ENCODE data around the gene ULBP2.

The ULBP2 gene

GRCh38 chr6:149897015-149897697 is 44.7 kb upstream of the ULBP2 start:
- H3K27ac ChIP-seq (ENCODE audit: low read length): no peak overlapping the region
- peak overlapping the region; percentile 46; the same call in 1 of the 2 replicates for H2AFZ ChIP-seq (ENCODE audit: low read depth, low read length)
- no peaks in the 10 kb centered on the region for H3K27me3 ChIP-seq (ENCODE audit: low read depth, low read length)
- peak overlapping the region; percentile 40; the same call in 1 of the 2 replicates for H3K4me3 ChIP-seq (ENCODE audit: low read length)
- TF ChIP-seq EZH2phosphoT487 (IDR thresholded peaks at IDR 0.05; ENCODE audit: low read depth): no peak
- no peak for TF ChIP-seq CTCF (IDR thresholded peaks at IDR 0.05; ENCODE audit: low read depth, low read length)
- H3K9ac ChIP-seq (ENCODE audit: low read length): no peak overlapping the region
- no peaks in the 10 kb centered on the region for H3K4me1 ChIP-seq (ENCODE audit: low read length)
- no peaks in the 10 kb centered on the region for H3K79me2 ChIP-seq (ENCODE audit: low read length)
- H3K36me3 ChIP-seq (replicated peaks; ENCODE audit: low read depth, low read length): no peaks in the 10 kb centered on the region
- H3K9me3 ChIP-seq (ENCODE audit: insufficient read depth, low read length): no peaks in the 10 kb centered on the region
- no peaks in the 10 kb centered on the region for H4K20me1 ChIP-seq (ENCODE audit: insufficient read depth, low read length)
- H3K4me2 ChIP-seq (ENCODE audit: low read length): peak overlapping the region; percentile 46

DNA sequence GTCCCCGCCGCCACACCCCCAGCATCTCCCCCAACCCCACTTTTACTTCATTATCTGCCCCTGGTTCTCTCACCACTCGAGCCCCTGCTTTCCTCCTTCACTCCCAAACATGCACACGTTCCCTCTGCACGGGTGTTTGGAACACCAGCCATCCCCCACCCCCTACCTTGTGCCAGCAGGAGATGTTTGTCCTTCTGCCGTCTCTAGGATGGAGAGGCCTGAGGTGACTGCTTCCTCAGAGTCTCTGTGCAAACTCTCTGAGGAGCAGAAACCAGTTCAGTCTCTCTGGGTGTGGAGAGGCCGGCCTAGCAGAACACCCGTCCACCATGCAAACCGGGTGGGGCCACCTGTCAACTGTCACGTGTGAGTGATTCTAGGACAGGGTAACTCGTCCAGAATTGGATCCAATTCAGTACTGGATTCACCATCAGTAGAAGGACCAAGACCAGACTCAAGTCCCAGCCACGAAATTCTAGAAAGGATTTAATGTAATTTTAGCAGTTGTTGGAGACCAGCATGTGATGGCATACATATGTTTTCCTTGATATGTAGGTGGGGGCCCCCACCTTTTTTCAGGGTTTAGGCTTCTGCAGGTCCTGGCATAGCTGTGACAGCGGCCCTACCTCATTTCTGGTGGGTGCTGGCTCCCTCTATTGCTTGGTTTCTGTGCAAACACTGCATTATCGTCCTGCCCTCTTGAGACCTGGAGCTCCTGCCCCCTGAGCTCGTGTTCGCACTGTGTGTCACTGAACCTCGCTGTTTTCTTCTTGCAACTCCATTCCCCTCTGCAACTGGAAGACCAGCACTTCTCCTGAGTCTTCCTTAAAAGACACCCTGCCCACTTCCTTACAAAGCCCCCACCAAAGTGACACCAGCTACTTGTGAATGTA is 43.7 kb upstream of the ULBP2 start, which contains the start of gene RAET1E:
TSS of gene RAET1E (minus strand) at position 259 of the 890 bp plus-strand sequence. CDS start 7,212 bp downstream, outside the sequence.
- Histone ChIP-seq H3K4me1 (ENCODE audit: low read length) (no peaks in the 10 kb centered on the region), H3K4me2 (ENCODE audit: low read length) (peak within 1 kb of the TSS; percentile 46), H3K4me3 (ENCODE audit: low read length) (peak within 1 kb of the TSS; percentile 40; the same call in 1 of the 2 replicates), H3K36me3 (replicated peaks; ENCODE audit: low read depth, low read length) (no peaks in the 10 kb centered on the region), H3K9ac (ENCODE audit: low read length) (no peak within 1 kb of the TSS), H3K27ac (ENCODE audit: low read length) (no peak within 1 kb of the TSS), H4K20me1 (ENCODE audit: insufficient read depth, low read length) (no peaks in the 10 kb centered on the region), H3K9me3 (ENCODE audit: insufficient read depth, low read length) (no peaks in the 10 kb centered on the region), H3K79me2 (ENCODE audit: low read length) (no peaks in the 10 kb centered on the region), H2AFZ (ENCODE audit: low read depth, low read length) (peak within 1 kb of the TSS; percentile 46; the same call in 1 of the 2 replicates), H3K27me3 (ENCODE audit: low read depth, low read length) (no peaks in the 10 kb centered on the region)
- TF ChIP-seq EZH2phosphoT487 (IDR thresholded peaks at IDR 0.05; ENCODE audit: low read depth) (no peak), CTCF (IDR thresholded peaks at IDR 0.05; ENCODE audit: low read depth, low read length) (peak; percentile 29; the same call in 1 of the 2 replicates)

DNA sequence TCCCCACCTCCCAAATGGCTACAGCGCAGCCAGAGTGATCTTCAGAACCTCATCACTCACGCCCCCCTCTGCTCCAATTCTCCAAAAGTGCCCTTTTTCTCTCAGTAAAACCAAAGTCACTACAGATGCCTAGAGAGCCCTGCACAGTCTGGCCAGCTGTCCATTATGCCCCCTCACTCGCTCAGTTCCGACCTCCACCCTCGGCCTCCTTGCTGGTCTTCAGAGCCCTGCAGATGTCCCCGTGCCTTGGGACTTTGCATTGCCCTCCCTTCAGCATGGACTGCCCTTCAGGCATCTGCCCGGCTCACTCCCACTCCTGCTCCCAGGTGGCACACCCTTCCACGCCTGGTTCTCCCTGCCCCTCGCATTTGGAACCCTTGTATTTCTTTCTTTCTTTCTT is 42.8 kb upstream of the ULBP2 start:
- H3K27me3 ChIP-seq (ENCODE audit: low read depth, low read length): no peaks in the 10 kb centered on the region
- no peak overlapping the region for H3K4me3 ChIP-seq (ENCODE audit: low read length)
- H3K79me2 ChIP-seq (ENCODE audit: low read length): no peaks in the 10 kb centered on the region
- no peak overlapping the region for H3K27ac ChIP-seq (ENCODE audit: low read length)
- no peak overlapping the region for H3K4me2 ChIP-seq (ENCODE audit: low read length)
- H2AFZ ChIP-seq (ENCODE audit: low read depth, low read length): no peak overlapping the region
- no peaks in the 10 kb centered on the region for H4K20me1 ChIP-seq (ENCODE audit: insufficient read depth, low read length)
- TF ChIP-seq CTCF (IDR thresholded peaks at IDR 0.05; ENCODE audit: low read depth, low read length) (no peak), EZH2phosphoT487 (IDR thresholded peaks at IDR 0.05; ENCODE audit: low read depth) (no peak)
- no peak overlapping the region for H3K9ac ChIP-seq (ENCODE audit: low read length)
- H3K36me3 ChIP-seq (replicated peaks; ENCODE audit: low read depth, low read length): no peaks in the 10 kb centered on the region
- H3K9me3 ChIP-seq (ENCODE audit: insufficient read depth, low read length): no peaks in the 10 kb centered on the region
- no peaks in the 10 kb centered on the region for H3K4me1 ChIP-seq (ENCODE audit: low read length)

- Histone ChIP-seq H3K4me3 (ENCODE audit: low read length) (no peak overlapping the region), H4K20me1 (ENCODE audit: insufficient read depth, low read length) (no peaks in the 10 kb centered on the region), H3K27me3 (ENCODE audit: low read depth, low read length) (no peaks in the 10 kb centered on the region), H3K79me2 (ENCODE audit: low read length) (no peaks in the 10 kb centered on the region), H3K4me2 (ENCODE audit: low read length) (no peak overlapping the region), H3K36me3 (replicated peaks; ENCODE audit: low read depth, low read length) (no peaks in the 10 kb centered on the region), H3K4me1 (ENCODE audit: low read length) (no peaks in the 10 kb centered on the region), H3K27ac (ENCODE audit: low read length) (no peak overlapping the region), H3K9ac (ENCODE audit: low read length) (no peak overlapping the region), H2AFZ (ENCODE audit: low read depth, low read length) (no peak overlapping the region), H3K9me3 (ENCODE audit: insufficient read depth, low read length) (no peaks in the 10 kb centered on the region)
- TF ChIP-seq CTCF (IDR thresholded peaks at IDR 0.05; ENCODE audit: low read depth, low read length) (no peak), EZH2phosphoT487 (IDR thresholded peaks at IDR 0.05; ENCODE audit: low read depth) (no peak)
These were observed 42.3 kb upstream of the ULBP2 start for GRCh38 chr6:149899486-149899885.

All from OCI-LY3 (cell line).